Ovary (tissue), 9 donors: Measurements from ENCODE around the gene CELF2. TPM values are rescaled to one million over a fixed set of nuclear protein-coding genes. Genes with fewer than 3 reads are reported as not detected.

ENCODE experiments used
- DNase-seq, 5 donors: peaks; one replicate each; pipeline ENCODE4 v3.0.0-alpha.2; 2019 to 2020
- H3K27ac ChIP-seq, 2 donors: fragments of 200-600 bp; one replicate each; pipeline versions ENCODE4 v1.5.1 to v1.8.0; 2019 to 2022
- H3K27me3 ChIP-seq: fragments of 200-600 bp; one replicate; pipeline ENCODE4 v1.8.0; 2022
- H3K36me3 ChIP-seq: fragments of 200-600 bp; sonication (generic); one replicate; pipeline ENCODE4 v1.5.1; 2019
- H3K4me1 ChIP-seq: one replicate; pipeline ENCODE4 v1.8.1; 2013; ENCODE audit warnings: mild to moderate bottlenecking, moderate library complexity; ENCODE audit not compliant: insufficient read depth
- H3K4me3 ChIP-seq: fragments of 200-600 bp; sonication (generic); one replicate; pipeline ENCODE4 v1.5.1; 2017
- H3K9me3 ChIP-seq, 2 donors: fragments of 200-600 bp in 1 of 2; sonication (generic) in 1 of 2; one replicate each; pipeline versions ENCODE4 v1.5.1 to v1.8.1; 2013 to 2019; ENCODE audit warnings: mild to moderate bottlenecking in 1 of 2, moderate library complexity in 1 of 2
- EP300 ChIP-seq: sonication (generic); formaldehyde crosslinking; IDR thresholded peaks from one replicate; pipeline ENCODE4 v1.6.1; 2017; ENCODE audit warnings: antibody characterized with exemption
- POLR2A ChIP-seq: fragments of 450-650 bp; IDR thresholded peaks from one replicate; pipeline ENCODE4 v1.6.1; 2017; ENCODE audit warnings: antibody characterized with exemption, mild to moderate bottlenecking, moderate library complexity
- WGBS, 3 donors: extraction: QIAGEN DNeasy Blood & Tissue Kit in 1 of 3; methylation state at CpG; one replicate each; pipeline versions ENCODE4 v1.1.5 to v1.1.7; 2013 to 2017; 5-methylcytosine and 5-hydroxymethylcytosine counted together
- intact Hi-C, 4 donors: fragments of 100-400 bp; cut with DNase I; formaldehyde crosslinking; loops; one replicate each; pipeline versions ENCODE4 v1.11.0 to v1.15.1; 2022 to 2023
- polyA plus RNA-seq, 2 donors: library from polyadenylated mRNA; stranded (reverse); fragments of 200-250 nt in 1 of 2; fragments of 350-450 nt in 1 of 2; fragmentation: Illumina TruSeq in 1 of 2; extraction: RNeasy Lipid Tissue Mini Kit (QIAGEN cat#74804) in 1 of 2; gene quantifications; one replicate each; pipeline ENCODE4 v1.2.3, GENCODE V29; 2013 to 2014
- total RNA-seq, 7 donors: library from RNA; depleted of rRNA in 2 of 7; stranded (reverse); fragments of >200 nt in 2 of 7; fragmentation: NEBNext Ultra II Directional in 3 of 7; extraction: Animal tissue kit (Norgen Biotek cat#: 25700) in 3 of 7; gene quantifications; one replicate each; pipeline versions ENCODE4 v1.1.0 to v1.2.4, GENCODE V29; 2016 to 2023
- TF ChIP-seq, protein P1 (sequence below), 3 donors: fragments of 450-650 bp in 2 of 3; fragments of 200-600 bp in 1 of 3; IDR thresholded peaks; one replicate each; pipeline versions ENCODE4 v1.5.1 to v1.8.0; 2016 to 2022; ENCODE audit warnings: antibody characterized with exemption in 3 of 3, mild to moderate bottlenecking in 1 of 3
- donor health status: DM: no; HTN: no; CAD: no; lungs with moderate emphysema.
- donor health status: DM: no; HTN: no; CAD: no.
- donor health status: Bipolar disorder and iron deficiency.
- donor health status: DM: yes; HTN: yes; CAD: no.
- donor health status: DM: no; HTN: no; CAD: no.
- donor health status: DM: yes; HTN: yes; CAD: no.

The CELF2 gene
- total and polyA plus RNA-seq, 9 donors: 38.8 to 107 (median 69.0) TPM

DNA sequence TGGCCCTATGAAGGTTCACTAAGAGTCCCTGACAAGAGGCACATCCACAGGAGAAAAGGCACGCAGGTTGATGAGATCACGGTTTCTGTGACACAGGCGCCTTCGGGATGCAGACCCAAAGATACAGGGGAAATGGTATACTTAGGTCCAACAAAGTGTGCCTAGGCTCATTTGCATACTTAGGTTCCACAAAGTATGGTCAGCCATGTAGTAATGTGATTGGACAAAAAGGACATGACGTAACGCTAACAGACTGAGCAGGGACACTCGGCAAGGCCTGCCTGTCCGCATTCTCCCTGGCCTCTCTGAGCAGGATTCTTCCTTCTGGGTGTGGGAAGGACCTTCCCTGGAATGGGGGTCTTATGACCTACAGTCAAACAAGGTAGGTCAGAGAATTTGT, 190.6 kb downstream of the CELF2 start:
- TF ChIP-seq EP300: no peak
- TF ChIP-seq, protein P1, sequence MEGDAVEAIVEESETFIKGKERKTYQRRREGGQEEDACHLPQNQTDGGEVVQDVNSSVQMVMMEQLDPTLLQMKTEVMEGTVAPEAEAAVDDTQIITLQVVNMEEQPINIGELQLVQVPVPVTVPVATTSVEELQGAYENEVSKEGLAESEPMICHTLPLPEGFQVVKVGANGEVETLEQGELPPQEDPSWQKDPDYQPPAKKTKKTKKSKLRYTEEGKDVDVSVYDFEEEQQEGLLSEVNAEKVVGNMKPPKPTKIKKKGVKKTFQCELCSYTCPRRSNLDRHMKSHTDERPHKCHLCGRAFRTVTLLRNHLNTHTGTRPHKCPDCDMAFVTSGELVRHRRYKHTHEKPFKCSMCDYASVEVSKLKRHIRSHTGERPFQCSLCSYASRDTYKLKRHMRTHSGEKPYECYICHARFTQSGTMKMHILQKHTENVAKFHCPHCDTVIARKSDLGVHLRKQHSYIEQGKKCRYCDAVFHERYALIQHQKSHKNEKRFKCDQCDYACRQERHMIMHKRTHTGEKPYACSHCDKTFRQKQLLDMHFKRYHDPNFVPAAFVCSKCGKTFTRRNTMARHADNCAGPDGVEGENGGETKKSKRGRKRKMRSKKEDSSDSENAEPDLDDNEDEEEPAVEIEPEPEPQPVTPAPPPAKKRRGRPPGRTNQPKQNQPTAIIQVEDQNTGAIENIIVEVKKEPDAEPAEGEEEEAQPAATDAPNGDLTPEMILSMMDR (IDR thresholded peaks at IDR 0.05): no peak
- H3K4me1 ChIP-seq: peaks cover 2% of the 10 kb centered on the region
- no peaks in the 10 kb centered on the region for H3K36me3 ChIP-seq

DNA sequence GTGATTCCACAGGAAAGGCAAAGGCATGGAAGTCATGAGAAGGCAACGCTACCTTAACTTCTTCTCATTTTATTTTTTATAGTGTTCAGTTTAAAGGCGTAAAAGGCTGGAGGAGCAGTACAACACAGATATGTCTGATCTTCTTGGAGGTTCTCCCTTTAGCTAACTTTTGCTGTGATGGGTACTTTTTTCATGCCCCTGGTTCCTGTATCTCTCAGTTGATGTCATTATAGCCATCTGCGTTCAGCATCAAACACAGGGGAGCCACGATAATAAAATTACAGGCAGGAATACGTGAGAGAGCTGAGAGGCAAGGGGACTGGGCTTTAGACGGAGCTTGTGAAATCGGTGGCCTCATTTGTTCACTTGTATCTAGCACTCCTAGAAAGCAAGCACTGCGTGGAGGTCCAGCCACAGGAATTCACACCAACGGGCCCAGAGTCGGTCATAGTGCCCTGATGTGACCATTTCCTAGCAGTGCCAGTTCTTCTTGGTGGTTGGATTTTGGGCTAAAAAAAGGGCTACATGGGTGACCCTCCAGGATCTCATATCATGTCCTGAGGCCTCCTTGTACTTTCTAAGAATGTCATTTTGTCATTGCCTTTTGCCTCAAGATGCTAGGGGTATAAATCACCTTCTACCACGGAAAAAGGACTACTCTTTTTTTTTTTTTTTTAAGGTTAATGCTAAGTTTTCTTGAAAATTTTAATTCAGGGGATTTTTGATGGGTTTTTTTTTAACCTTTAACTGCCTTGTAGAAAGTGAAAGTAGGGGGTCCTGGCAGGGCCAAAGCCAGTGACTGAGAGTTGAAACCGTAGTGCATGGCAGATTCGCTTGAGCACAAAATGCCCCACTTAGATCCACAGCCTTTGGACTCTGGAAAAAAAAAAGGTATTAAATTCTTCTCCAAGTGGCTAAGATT, 191.5 kb downstream of the CELF2 start:
- H3K27me3 ChIP-seq: no peaks in the 10 kb centered on the region
- no peaks in the 10 kb centered on the region for H3K36me3 ChIP-seq
- peaks cover 2% of the 10 kb centered on the region for H3K4me1 ChIP-seq
- 92 to 96% (median 94%) methylated on average over 13 of the region's 13 CpGs for WGBS, 3 donors
- intact Hi-C loops: no loop called here
- DNase-seq: no peak
- no peak overlapping the region for H3K4me3 ChIP-seq
- H3K9me3 ChIP-seq: no peaks in the 10 kb centered on the region
- TF ChIP-seq POLR2A: no peak
- TF ChIP-seq, protein P1 (IDR thresholded peaks at IDR 0.05): no peak
- no peak overlapping the region for H3K27ac ChIP-seq

More for the DNA sequence above, 190.6 kb downstream of the CELF2 start:
- no peaks in the 10 kb centered on the region for H3K9me3 ChIP-seq
- no peak overlapping the region for H3K4me3 ChIP-seq
- intact Hi-C loops: no loop called here
- no peaks in the 10 kb centered on the region for H3K27me3 ChIP-seq
- no peak for DNase-seq
- 96 to 99% (median 99%) methylated on average over 8 of the region's 8 CpGs for WGBS, 3 donors
- H3K27ac ChIP-seq: no peak overlapping the region

DNA sequence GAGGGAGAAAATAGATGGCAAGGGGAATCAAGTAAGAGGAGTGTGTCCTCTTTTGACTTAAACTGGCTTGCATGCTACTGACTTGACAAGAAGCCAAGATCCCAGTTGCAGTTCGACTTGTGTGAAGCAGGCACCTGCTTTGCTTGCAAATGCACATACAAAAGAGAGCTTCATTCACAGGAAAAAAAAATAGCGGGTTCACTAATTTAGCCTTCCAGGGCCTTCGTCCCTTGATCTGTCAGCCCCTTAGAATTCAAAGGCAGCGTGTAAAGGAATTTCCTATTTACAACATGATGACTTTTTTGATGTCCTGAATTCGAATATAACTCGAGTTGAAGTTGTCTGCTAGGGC, 192.1 kb downstream of the CELF2 start:
- Histone ChIP-seq H3K27ac (no peak overlapping the region), H3K27me3 (no peaks in the 10 kb centered on the region), H3K4me1 (peaks cover 2% of the 10 kb centered on the region), H3K9me3 (no peaks in the 10 kb centered on the region), H3K4me3 (no peak overlapping the region), H3K36me3 (no peaks in the 10 kb centered on the region)
- intact Hi-C loops: no loop called here
- no peak for TF ChIP-seq POLR2A
- TF ChIP-seq, protein P1 (IDR thresholded peaks at IDR 0.05): no peak
- TF ChIP-seq EP300: no peak
- WGBS, 3 donors: 68 to 79% (median 72%) methylated on average over 6 of the region's 6 CpGs
- DNase-seq: no peak

DNA sequence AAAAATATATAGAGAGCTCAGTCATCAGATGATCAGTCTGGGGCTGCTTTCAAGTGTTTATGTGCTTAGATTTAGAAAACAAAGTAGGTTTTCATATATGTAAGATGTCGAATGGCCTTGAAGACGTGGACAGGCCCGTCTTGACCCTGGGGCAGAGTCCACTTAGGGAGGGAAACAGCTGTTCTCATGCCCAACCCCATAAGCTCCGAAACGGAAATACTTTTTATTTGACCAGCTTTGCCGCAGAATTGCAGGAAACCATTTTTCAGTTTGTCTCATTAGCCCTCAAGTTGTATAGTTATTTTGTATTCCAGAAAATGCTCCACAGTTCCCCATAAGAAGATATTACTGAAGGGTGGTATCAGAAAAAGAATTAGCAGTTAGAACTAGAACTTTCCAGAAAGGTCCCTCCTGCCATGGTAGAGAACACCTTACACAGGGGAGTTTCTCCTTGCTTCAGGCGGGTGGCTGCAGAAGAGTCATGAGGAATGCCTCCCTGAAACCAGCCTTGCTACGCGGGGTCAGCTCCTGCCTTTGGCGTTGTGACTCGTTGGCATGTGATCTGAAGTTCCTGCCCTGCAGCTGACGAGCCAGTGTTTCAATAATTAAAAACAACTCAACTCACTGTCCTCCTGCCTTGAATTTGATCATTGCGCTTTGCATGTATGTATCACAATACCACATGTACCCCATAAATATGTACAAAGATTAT, 192.7 kb downstream of the CELF2 start:
- H3K4me1 ChIP-seq: peaks cover 2% of the 10 kb centered on the region
- intact Hi-C loops: no loop called here
- 83 to 88% (median 88%) methylated on average over 13 of the region's 13 CpGs for WGBS, 3 donors
- no peak for DNase-seq
- H3K27me3 ChIP-seq: no peaks in the 10 kb centered on the region
- H3K4me3 ChIP-seq: no peak overlapping the region
- no peak overlapping the region for H3K27ac ChIP-seq
- TF ChIP-seq POLR2A (no peak), EP300 (no peak)
- TF ChIP-seq, protein P1 (IDR thresholded peaks at IDR 0.05): no peak
- H3K9me3 ChIP-seq: no peaks in the 10 kb centered on the region
- H3K36me3 ChIP-seq: no peaks in the 10 kb centered on the region
